GM19099 (cell line): ENCODE data around the gene SLC6A19.

Experiments used
- POLR2A ChIP-seq: IDR thresholded peaks from 3 replicates; pipeline ENCODE4 v1.6.1; 2011; ENCODE audit warnings: low read depth; ENCODE audit not compliant: insufficient read length; ENCODE audit errors: extremely low read depth

Gene SLC6A19

GRCh38 chr5:1257363-1257762, 56.0 kb downstream of the SLC6A19 start:
- no peak for TF ChIP-seq POLR2A

DNA sequence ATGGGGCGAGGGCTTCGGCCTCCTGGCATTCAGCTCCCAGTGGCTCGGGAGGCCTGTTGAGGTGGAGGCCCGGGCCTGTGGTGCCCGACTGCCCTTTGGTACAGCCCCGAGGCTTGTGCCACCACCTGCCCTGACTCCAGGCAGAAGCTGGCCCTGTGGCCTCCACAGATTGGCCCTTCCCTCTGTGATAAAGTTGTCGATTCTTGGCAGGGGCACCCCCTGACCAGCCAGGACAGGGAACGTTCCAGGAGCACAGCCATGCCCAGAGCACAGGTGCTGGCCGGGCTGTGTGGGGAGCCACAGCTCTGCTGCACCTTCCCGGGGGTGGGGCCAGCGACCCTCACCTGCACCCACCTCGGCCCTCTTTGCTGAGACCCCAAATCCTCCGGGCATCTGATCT, 56.4 kb downstream of the SLC6A19 start:
- TF ChIP-seq POLR2A = no peak

- TF ChIP-seq POLR2A = no peak
Measured at GRCh38 chr5:1259806-1260480, 58.5 kb downstream of the SLC6A19 start.

GRCh38 chr5:1261643-1262042, 60.2 kb downstream of the SLC6A19 start:
- no peak for TF ChIP-seq POLR2A

DNA sequence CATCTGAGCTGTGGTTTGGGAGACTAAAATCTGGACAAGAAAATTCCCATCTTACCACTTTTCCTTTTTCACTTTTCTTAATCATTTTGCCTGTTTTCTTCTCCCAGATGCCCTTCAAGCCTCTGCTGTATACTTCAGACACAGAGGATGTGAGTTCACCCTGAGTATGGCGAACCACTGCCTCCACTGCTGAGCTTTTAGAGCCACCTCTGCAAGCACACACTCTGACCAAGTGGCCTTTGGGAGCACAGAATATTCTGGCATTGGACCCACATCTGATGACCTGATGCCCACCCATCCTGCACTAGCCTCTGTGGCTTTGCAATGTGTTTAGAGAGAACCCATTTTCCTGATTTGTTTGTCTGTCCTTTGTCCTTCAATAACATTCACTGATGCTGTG, 61.0 kb downstream of the SLC6A19 start:
- no peak for TF ChIP-seq POLR2A

DNA sequence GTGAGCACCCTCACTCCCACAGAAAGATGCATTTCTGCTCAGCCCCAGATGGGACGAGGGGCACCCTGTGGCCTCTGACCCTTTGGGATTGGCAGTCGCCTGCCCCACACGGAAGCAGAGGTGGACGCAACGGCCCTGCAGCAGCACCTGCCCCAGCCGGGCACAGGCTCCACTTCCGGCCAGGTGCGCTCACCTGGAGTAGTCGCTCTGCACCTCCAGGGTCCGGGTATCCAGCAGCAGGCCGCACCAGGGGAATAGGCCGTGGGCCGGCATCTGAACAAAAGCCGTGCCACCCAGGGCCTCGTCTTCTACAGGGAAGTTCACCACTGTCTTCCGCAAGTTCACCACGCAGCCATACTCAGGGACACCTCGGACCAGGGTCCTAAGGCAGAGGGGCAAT, 62.8 kb downstream of the SLC6A19 start:
- no peak for TF ChIP-seq POLR2A

DNA sequence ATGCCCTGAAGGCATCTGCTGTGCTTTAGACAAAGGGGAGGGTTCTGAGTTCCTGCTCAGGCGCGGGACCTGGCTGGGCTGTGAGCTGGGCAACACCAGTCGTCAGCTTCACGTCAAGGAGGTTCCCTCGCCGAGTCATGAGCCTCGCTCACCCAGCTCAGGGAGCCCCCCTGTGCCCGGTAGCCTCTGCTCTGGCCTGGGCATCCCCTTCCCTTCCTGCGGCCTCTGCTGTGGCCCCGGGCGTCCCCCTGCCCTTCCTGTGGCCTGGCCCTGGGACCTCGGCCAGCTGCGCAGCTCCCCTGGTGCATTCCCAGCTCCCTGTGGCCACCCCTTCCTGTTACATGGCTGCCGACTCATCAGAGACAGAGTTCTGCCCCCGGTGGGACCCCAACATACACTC, 63.6 kb downstream of the SLC6A19 start:
- TF ChIP-seq POLR2A = no peak

DNA sequence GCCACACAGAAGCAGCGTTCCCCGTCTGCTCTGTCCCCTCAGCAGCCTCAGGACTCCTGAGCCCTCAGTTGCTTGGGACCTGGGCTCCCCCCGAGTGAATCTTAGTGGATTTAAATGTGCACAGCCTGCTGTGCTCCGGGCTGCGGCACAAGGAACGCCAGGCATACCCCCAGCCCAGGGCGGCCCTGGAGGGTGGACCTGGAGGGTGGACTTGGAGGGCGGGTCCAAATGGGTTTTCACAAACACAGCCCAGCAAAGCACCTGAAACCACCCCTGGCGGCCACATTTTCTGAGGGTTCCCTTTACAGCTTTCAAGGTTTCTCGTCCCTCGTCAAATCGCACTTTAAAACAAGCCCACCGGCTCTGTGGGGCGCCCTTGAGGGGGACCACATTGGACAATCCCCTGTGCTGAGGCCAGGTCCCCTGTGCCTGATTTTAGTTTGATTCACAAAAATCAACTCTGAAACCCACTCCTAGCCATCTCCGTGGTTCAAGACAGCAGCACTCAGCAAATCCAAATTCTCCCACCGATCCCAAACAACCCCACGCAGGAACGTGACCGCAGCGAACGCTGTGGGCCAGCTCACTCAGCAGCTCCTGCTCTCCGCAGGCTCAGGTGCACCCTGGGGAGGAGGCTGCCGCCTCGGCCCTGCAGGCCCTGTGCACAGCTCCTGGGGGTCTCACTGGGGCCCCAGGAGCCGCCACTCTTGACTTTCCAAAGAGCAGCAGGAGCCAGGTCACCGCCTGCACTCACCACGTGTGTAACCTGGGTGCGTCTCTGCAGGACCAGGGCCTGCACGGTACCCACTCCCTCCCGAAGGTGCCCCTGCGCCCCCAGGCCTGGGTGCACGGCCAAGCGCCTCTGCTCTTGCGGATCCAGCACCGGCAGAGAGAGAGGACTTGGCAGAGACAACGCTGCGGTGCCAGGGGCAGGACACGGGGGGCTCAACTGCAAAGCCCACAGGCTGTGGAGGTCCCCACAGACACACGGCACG, 64.4 kb downstream of the SLC6A19 start:
- no peak for TF ChIP-seq POLR2A

GRCh38 chr5:1266791-1267190, 65.4 kb downstream of the SLC6A19 start:
- TF ChIP-seq POLR2A = no peak

DNA sequence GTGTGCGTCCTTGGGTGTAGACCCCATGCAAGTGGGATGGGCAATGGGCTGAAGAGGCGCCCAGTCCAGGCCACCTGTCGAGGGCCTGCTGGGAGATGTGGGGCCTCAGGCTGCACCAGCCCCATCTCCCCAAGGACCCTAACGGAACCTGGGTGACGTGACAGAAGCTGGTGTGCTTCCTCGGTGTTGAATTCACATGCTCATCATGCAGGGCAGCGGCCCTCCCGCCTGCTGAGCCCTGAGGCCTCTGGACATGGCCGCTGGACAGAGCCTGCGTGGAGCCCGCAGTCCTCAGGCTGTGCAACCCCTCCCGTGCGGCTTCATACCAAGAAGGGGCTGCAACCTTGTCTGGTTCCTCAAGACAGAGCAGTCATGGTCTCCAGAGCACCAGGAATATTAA, 66.7 kb downstream of the SLC6A19 start:
- TF ChIP-seq POLR2A = no peak

DNA sequence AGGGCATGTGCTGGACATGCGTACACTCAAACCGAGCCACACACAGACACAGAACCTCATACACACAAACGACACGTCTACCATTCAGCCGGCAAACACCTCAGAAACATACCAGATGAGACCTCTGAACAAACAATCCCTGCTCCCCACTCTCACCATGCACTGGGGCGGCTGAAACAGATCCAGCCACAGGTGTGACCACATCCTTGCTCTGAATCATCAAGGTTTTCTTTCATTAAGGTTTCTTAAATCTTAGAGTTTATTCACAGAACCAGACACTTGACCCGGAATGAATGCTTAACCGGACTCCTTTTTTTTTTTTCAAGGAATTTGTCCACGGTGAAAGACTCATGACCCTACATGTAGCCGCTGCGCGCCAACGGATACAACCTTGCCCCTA, 67.3 kb downstream of the SLC6A19 start:
- TF ChIP-seq POLR2A = no peak

DNA sequence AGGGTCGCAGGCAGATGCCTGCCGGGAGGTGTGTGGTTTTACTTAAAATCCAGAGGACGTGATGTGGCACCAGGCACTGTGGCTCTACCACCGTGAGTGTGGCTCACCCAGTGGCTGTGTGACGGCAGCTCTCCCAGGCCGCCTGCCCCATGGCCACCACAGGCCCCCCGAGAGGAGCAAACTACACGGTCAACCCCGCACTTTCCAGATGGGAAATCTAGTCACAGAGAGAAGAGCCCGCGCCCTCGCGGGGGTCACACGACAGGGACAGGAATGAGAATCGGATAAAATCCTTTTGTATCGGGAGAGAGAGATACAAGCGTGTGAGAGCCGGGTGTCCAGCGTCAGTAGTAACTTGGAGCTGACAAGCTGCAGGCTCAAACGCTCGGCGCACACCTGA, 69.0 kb downstream of the SLC6A19 start:
- TF ChIP-seq POLR2A = no peak

DNA sequence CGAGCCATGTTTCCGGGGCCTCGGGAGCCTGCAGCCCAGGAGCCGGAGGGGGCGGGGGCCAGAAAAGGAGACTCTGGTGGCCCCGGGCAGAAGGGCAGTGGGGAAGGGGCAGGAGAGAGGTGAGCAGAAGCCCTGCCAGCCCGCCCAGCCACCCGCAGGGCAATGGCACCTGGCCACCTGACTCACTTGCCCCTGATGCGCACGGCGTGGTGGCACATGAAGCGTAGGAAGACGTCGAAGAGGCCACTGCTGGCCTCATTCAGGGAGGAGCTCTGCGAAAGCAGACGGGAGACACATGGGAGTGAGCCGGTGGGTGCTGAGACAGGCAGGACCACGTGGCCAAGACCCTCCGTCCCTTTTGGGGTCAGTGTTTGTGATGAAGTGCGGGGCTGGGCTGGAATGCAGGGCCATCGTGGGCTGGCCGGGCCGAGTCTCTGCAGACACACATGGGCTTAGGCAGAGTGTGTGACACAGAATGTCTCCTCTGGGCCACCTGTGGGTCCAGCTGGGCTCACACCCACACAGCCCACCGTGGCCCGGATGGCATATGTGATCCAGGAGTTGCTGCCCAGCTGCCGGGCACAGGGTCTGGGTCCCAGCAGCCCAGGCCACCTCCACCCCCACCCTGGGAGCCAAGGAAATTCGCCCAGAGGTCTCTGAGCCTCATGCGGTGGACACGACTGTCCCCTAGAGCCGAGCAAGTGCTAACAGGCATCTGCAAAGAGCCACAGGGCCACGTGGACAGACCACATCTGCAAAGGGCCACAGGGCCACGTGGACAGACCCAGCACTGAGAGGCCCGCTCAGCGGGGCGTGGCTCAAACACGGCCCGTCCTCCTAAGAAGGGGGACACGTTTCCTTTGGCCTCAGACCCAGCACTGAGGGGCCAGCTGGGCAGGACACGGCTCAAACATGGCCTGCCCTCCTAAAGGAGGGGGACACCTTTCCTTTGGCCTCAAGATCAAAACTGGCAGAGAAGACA, 69.8 kb downstream of the SLC6A19 start:
- no peak for TF ChIP-seq POLR2A

DNA sequence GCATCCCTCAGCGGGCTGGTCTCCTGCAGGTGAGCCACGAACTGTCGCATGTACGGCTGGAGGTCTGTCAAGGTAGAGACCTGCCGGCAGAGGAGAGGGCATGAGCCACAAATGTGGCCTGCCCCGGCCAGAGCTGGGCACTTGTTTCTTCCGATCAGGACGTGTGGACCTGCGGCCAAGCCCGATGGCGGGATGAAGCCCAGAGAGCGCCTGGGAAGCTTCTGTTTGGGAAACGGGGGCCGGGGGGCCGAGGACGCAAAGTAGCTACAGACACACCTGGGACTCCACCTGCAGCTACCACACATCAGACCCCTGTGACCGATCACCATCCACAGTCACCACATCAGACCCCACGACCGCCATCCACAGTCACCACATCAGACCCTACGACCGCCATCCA, 70.8 kb downstream of the SLC6A19 start:
- TF ChIP-seq POLR2A = no peak

DNA sequence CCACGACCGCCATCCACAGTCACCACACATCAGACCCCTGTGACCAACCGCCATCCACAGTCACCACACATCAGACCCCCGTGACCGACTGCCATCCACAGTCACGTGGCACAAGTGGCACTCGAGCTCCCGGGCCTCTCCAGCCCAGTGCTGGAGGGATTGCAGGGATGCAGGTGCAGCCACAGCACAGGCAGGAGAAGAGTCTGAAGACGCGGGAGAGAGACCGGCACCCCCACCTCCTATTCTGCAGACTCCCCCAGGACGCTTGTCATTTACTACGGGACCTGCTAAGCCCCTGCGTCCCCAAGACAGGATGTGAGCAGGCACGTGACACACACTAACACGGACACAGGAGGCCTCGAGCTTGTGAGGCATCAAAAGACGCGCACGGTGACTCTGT, 72.3 kb downstream of the SLC6A19 start:
- no peak for TF ChIP-seq POLR2A
